Measurements from ENCODE around the gene KIAA1549.
"Not testable (repeated sequence)": the region's sequence is repeated elsewhere in the genome, so short reads cannot be mapped to it uniquely, and the experiment has no call there.

Gene KIAA1549

DNA sequence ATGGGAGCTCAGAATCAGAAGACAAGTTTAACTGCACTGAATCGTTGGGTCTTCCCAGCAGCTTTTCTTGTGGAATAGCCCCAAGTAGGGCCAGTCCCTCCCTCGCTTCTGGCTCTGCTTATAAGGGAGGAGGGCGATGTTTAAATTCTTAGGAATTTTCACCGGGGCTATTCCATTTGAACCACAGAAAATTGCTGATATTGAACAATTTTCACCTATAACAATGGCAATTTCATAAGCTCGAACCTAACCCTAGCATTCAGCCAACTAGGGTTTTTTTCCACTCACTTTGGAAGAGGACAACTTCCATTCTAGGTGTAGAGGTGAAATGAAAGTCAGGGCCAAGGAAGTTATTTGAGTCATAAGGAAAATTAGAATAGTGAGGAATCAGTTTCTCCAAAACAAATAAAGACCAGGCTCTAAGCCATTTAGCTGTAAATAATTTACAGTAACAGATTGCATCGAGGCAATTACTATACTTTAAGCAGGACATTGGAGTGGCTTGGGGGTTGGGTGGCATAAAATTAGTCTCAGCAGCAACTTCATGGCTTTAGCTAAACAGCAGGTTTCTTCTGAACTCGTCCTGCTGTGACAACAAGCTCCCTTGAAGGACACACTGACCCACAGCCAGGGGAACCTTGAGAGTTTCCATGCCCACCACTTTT, 181.7 kb downstream of the KIAA1549 start:
- DNase-seq: no peak

GRCh38 chr7:138798836-138799235, 182.4 kb downstream of the KIAA1549 start:
- DNase-seq: no peak

- DNase-seq: no peak
Measured at GRCh38 chr7:138797715-138798320, 183.4 kb downstream of the KIAA1549 start, which contains the start of the genes ATP6V0A4 and TMEM213. ATP6V0A4 (minus strand) TSS chr7:138798196; CDS start chr7:138771247, 26,949 bp downstream. TMEM213 (plus strand) TSS chr7:138797994; CDS start chr7:138798105, 111 bp downstream.

DNA sequence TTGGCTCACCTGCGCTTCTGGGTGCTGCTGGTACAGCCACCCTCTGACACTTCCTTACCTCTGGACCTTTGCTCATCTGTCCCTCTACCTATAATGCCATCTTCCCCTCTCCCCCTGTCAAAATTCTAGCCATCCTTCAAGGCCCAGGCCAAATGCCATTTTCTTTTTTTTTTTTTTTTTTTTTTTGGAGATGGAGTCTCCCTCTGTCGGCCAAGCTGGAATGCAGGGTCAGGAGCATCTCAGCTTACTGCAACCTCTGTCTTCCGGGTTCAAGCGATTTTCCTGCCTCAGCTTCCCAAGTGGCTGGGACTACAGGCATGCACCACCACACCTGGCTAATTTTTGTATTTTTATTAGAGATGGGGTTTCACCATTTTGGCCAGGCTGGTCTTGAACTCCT, 184.1 kb downstream of the KIAA1549 start:
- DNase-seq: not testable (repeated sequence)

DNA sequence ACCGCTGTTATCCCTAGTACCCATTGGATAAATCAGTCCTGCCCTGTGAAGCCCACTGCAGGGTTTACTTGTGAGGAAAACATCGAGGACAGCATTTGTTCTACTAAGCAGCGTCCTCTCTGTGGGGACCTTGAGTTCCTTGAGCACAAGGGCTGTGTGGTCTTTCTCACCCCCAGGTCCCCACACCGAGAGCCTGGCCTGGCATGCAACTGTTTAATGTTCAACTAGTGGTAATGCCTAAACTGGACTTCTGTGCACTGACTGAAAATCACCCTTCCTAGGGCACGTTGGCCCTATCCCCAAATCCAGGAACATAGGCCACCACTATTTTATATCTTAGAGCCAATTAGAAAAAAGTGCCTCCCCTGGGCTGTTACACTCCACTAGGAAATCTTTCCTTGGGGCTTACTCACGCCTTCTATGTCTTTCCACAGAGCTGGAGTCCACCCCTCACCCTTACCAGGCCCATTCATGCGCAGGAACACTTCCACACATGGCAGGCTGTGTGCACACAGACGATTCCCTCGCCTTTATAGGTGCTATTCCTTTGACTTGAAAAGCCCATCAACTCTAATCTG, 185.1 kb downstream of the KIAA1549 start:
- no peak for DNase-seq

- no peak for DNase-seq
Measured at GRCh38 chr7:138785587-138786437, 195.4 kb downstream of the KIAA1549 start.

DNA sequence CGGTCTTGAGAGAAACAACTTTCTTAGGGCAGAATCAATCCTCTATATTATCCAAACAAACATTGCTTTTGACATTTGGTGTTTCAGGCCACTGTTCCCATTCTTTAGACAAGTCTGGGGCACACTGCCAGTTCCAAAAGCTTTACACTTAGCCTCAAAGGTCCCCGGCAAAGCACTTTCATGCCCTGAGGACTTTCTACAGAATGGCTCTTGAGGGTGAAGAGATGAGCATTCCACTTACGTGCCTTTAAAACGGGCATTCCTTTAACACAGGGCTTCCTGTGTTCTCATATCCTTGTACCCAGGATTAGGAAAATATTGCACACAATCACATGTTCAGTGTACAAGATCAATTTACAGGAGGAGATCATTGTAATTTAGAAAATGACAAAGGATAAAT, 196.5 kb downstream of the KIAA1549 start:
- DNase-seq: no peak
